HCT116 (cell line): Measurements from ENCODE around the gene ZNF804A. TPM values are rescaled to one million over a fixed set of nuclear protein-coding genes. Genes with fewer than 3 reads are reported as not detected.

Experiments used
- ATAC-seq: fragments of 200-7000 bp; cut with Tn5 transposase; 2 replicates; pipeline ENCODE4 v1.9.1; 2020; ENCODE audit warnings: mild to moderate bottlenecking, moderate library complexity
- BruUV-seq: library from RNA; stranded (reverse); fragments of 400-500 nt; replicated peaks from 2 replicates; lab custom pipeline; 2021; lab: Mats Ljungman, UMichigan
- CTCF ChIA-PET: fragments of 300-600 bp; sonication (Branson Sonifier 250); formaldehyde crosslinking; loops from one replicate; lab custom pipeline; 2021; ENCODE audit warnings: antibody characterized with exemption; lab: Charles Lee
- POLR2A ChIA-PET: fragments of 300-600, 350-600 bp; sonication (Branson Sonifier 250); formaldehyde crosslinking; loops from one replicate; lab custom pipeline; 2021; ENCODE audit warnings: antibody characterized with exemption; lab: Charles Lee
- RAD21 ChIA-PET, 2 experiments: fragments of 300-600 bp; sonication (Branson Sonifier 250); formaldehyde crosslinking; loops; one replicate each; lab custom pipeline; 2023; ENCODE audit warnings: low total read pairs in 2 of 2; ENCODE audit not compliant: uncharacterized antibody in 2 of 2, unreplicated experiment in 2 of 2, low non-redundant PET in 1 of 2; lab: Charles Lee
- DNase-seq: peaks from one replicate; pipeline ENCODE4 v3.0.0-alpha.2; 2010; ENCODE audit warnings: low read depth, low spot score
- H2AFZ ChIP-seq: fragments of 200-600 bp; shearing (Covaris generic), sonication (generic); 2 replicates; pipeline ENCODE4 v1.6.1; 2017; ENCODE audit warnings: low read depth, mixed run types, mixed read lengths, antibody characterized with exemption, low read length; ENCODE audit not compliant: poor library complexity, severe bottlenecking
- H3K27ac ChIP-seq: 2 replicates; pipeline ENCODE4 v1.5.1; 2012; ENCODE audit warnings: low read depth, low read length
- H3K27me3 ChIP-seq: fragments of 200-600 bp; sonication (generic); 2 replicates; pipeline ENCODE4 v1.6.1; 2016; ENCODE audit warnings: mixed run types, low read length, mixed read lengths; ENCODE audit not compliant: insufficient read depth
- H3K36me3 ChIP-seq, 2 experiments: fragments of 200-500 bp in 1 of 2; fragments of 200-600 bp in 1 of 2; sonication (Bioruptor generic) in 1 of 2; sonication (generic) in 1 of 2; 2 replicates each; pipeline versions ENCODE4 v1.5.1 to v1.6.1; 2014 to 2016; ENCODE audit warnings: low read length in 2 of 2, inconsistent platforms in 1 of 2, mixed read lengths in 1 of 2, mixed run types in 1 of 2; ENCODE audit not compliant: insufficient read depth in 2 of 2, control insufficient read depth in 1 of 2
- H3K4me1 ChIP-seq, 2 experiments: fragments of 200-600 bp in 1 of 2; sonication (generic) in 1 of 2; 2 replicates each; pipeline versions ENCODE4 v1.5.1 to v1.6.1; 2012 to 2017; ENCODE audit warnings: low read length in 2 of 2, inconsistent platforms in 1 of 2, mild to moderate bottlenecking in 1 of 2, mixed read lengths in 1 of 2, mixed run types in 1 of 2, moderate library complexity in 1 of 2; ENCODE audit not compliant: insufficient read depth in 2 of 2, control insufficient read depth in 1 of 2
- H3K4me2 ChIP-seq: fragments of 200-600 bp; sonication (generic); 2 replicates; pipeline ENCODE4 v1.6.1; 2017; ENCODE audit warnings: mixed run types, low read length, mixed read lengths
- H3K4me3 ChIP-seq, 2 experiments: fragments of 200-600 bp in 1 of 2; sonication (generic) in 1 of 2; replicated peaks in 1 of 2; 2 replicates each; pipeline ENCODE4 v1.5.1; 2011 to 2016; ENCODE audit warnings: low read length in 2 of 2, control low read depth in 1 of 2, low read depth in 1 of 2, mild to moderate bottlenecking in 1 of 2, mixed read lengths in 1 of 2, mixed run types in 1 of 2
- H3K79me2 ChIP-seq: fragments of 200-600 bp; sonication (generic); 2 replicates; pipeline ENCODE4 v1.6.1; 2017; ENCODE audit warnings: mild to moderate bottlenecking, mixed run types, low read length, moderate library complexity, mixed read lengths; ENCODE audit not compliant: insufficient read depth
- H3K9ac ChIP-seq: fragments of 200-600 bp; sonication (generic); 2 replicates; pipeline ENCODE4 v1.6.1; 2016; ENCODE audit warnings: low read length, mixed read lengths
- H3K9me2 ChIP-seq: fragments of 200-600 bp; sonication (generic), shearing (Covaris generic); 2 replicates; pipeline ENCODE4 v1.6.1; 2017; ENCODE audit warnings: mixed run types, mild to moderate bottlenecking, moderate library complexity; ENCODE audit not compliant: insufficient read depth
- H3K9me3 ChIP-seq, 2 experiments: fragments of 200-500 bp in 1 of 2; fragments of 200-600 bp in 1 of 2; sonication (Bioruptor generic) in 1 of 2; sonication (generic) in 1 of 2; 2 replicates each; pipeline ENCODE4 v1.6.1; 2014 to 2017; ENCODE audit warnings: low read length in 2 of 2, mixed read lengths in 2 of 2, inconsistent platforms in 1 of 2, low read depth in 1 of 2, mild to moderate bottlenecking in 1 of 2, mixed run types in 1 of 2, moderate library complexity in 1 of 2; ENCODE audit not compliant: control insufficient read depth in 1 of 2, insufficient read depth in 1 of 2
- H4K20me1 ChIP-seq: fragments of 200-600 bp; sonication (generic), shearing (Covaris generic); 2 replicates; pipeline ENCODE4 v1.6.1; 2017; ENCODE audit warnings: mixed run types, mild to moderate bottlenecking, moderate library complexity; ENCODE audit not compliant: insufficient read depth
- ATF3 ChIP-seq: IDR thresholded peaks from 2 replicates; pipeline ENCODE4 v1.6.1; 2012
- CBX3 ChIP-seq: IDR thresholded peaks from 2 replicates; pipeline ENCODE4 v1.6.1; 2012; ENCODE audit warnings: low read depth
- CTCF ChIP-seq, 3 experiments: fragments of 200-600 bp in 1 of 3; sonication (generic) in 1 of 3; IDR thresholded peaks in 2 of 3; conservative IDR thresholded peaks in 1 of 3; 2 replicates each; pipeline ENCODE4 v1.5.1; 2012 to 2017; ENCODE audit warnings: low read depth in 2 of 3, low read length in 2 of 3, antibody characterized with exemption in 1 of 3, borderline replicate concordance in 1 of 3, control low read depth in 1 of 3, mild to moderate bottlenecking in 1 of 3, mixed read lengths in 1 of 3, mixed run types in 1 of 3, moderate library complexity in 1 of 3; ENCODE audit not compliant: insufficient read depth in 1 of 3
- ELF1 ChIP-seq: IDR thresholded peaks from 2 replicates; pipeline ENCODE4 v1.6.1; 2012; ENCODE audit warnings: low read depth, borderline replicate concordance
- EZH2phosphoT487 ChIP-seq: fragments of 200-600 bp; IDR thresholded peaks from 2 replicates; pipeline ENCODE4 v1.6.1; 2018; ENCODE audit warnings: antibody characterized with exemption, borderline replicate concordance
- FOSL1 ChIP-seq: IDR thresholded peaks from 2 replicates; pipeline ENCODE4 v1.6.1; 2012; ENCODE audit warnings: low read depth
- JUND ChIP-seq: IDR thresholded peaks from 2 replicates; pipeline ENCODE4 v1.6.1; 2012
- MAX ChIP-seq: IDR thresholded peaks from 2 replicates; pipeline ENCODE4 v1.6.1; 2012
- POLR2A ChIP-seq: IDR thresholded peaks from 2 replicates; pipeline ENCODE4 v1.7.0; 2011; ENCODE audit warnings: borderline replicate concordance; ENCODE audit not compliant: insufficient read depth, insufficient read length; ENCODE audit errors: extremely low read depth
- POLR2AphosphoS5 ChIP-seq: IDR thresholded peaks from 2 replicates; pipeline ENCODE4 v1.6.1; 2011; ENCODE audit warnings: mild to moderate bottlenecking, low read depth, low read length, moderate library complexity
- RAD21 ChIP-seq: IDR thresholded peaks from 2 replicates; pipeline ENCODE4 v1.6.1; 2012; ENCODE audit warnings: low read depth, mild to moderate bottlenecking
- SIN3A ChIP-seq: IDR thresholded peaks from 2 replicates; pipeline ENCODE4 v1.6.1; 2012; ENCODE audit warnings: low read depth
- SP1 ChIP-seq: IDR thresholded peaks from 2 replicates; pipeline ENCODE4 v1.6.1; 2012; ENCODE audit warnings: low read depth
- ZBTB33 ChIP-seq: IDR thresholded peaks from 2 replicates; pipeline ENCODE4 v1.6.1; 2011; ENCODE audit warnings: mild to moderate bottlenecking, low read length, moderate library complexity; ENCODE audit not compliant: insufficient replicate concordance; ENCODE audit errors: extremely low read depth
- ZFX ChIP-seq: fragments of 450-650 bp; IDR thresholded peaks from 2 replicates; pipeline ENCODE4 v1.6.1; 2017
- ZNF274 ChIP-seq: fragments of 200-500 bp; sonication (Bioruptor generic); IDR thresholded peaks from 2 replicates; pipeline ENCODE4 v1.6.1; 2014; ENCODE audit warnings: mild to moderate bottlenecking, low read depth, low read length, inconsistent platforms
- intact Hi-C: fragments of 100-400 bp; cut with micrococcal nuclease; formaldehyde crosslinking; loops from 2 replicates; pipeline ENCODE4 v1.10.0; 2022
- total RNA-seq: library from RNA; stranded (reverse); gene quantifications from one replicate; pipeline ENCODE4 v1.2.1, GENCODE V29; 2021; ENCODE audit not compliant: unreplicated experiment

ZNF804A gene
- total RNA-seq, 1 experiment from 2014 or later = 0.61 TPM

GRCh38 chr2:184558713-184559464 is 39.4 kb upstream of the ZNF804A start:
- no TSS peak for BruUV-seq
- TF ChIP-seq ZBTB33 (no peak), FOSL1 (no peak), CBX3 (no peak), SIN3A (no peak), EZH2phosphoT487 (no peak), ZFX (no peak), POLR2AphosphoS5 (no peak), ATF3 (no peak), CTCF (IDR thresholded peaks at IDR 0.05 in 2 of 3, conservative IDR thresholded peaks at IDR 0.05 in 1 of 3; ENCODE audit: borderline replicate concordance in 1 of 3, insufficient read depth in 1 of 3, low read depth in 2 of 3, low read length in 2 of 3) (no peak), ZNF274 (no peak), RAD21 (no peak), SP1 (no peak), ELF1 (no peak), POLR2A (no peak), JUND (no peak), MAX (no peak)
- Histone ChIP-seq H3K4me3 (no peak overlapping the region), H2AFZ (no peak overlapping the region), H3K27me3 (no peaks in the 10 kb centered on the region), H3K4me1 (no peaks in the 10 kb centered on the region), H3K36me3 (no peaks in the 10 kb centered on the region), H3K79me2 (no peaks in the 10 kb centered on the region), H3K4me2 (no peak overlapping the region), H3K9me2 (no peaks in the 10 kb centered on the region), H3K27ac (no peak overlapping the region), H4K20me1 (no peaks in the 10 kb centered on the region), H3K9me3 (no peaks in the 10 kb centered on the region), H3K9ac (no peak overlapping the region)
- ChIA-PET RAD21 (no interaction called here), POLR2A (no interaction called here), CTCF (no interaction called here)
- no peak for DNase-seq
- intact Hi-C loops = no loop called here
- ATAC-seq = no peak
